Measurements from ENCODE around the gene MRPL49. TPM values are rescaled to one million over a fixed set of nuclear protein-coding genes. Genes with fewer than 3 reads are reported as not detected.

The MRPL49 gene
- total and polyA plus RNA-seq, 2 donors (not counting 3 experiments of a cell fraction or from before 2014, with no cell fraction given): 49.7 to 90.4 TPM

GRCh38 chr11:65095427-65095826 lies 26.7 kb upstream of the MRPL49 start:
- Histone ChIP-seq H3K4me2 (ENCODE audit: insufficient read depth, low read length) (peak overlapping the region; percentile 67), H3K79me2 (ENCODE audit: control insufficient read depth, insufficient read depth, low read length) (peaks cover 8% of the 10 kb centered on the region), H3K27ac (ENCODE audit: insufficient read depth, low read depth, low read length) (no peak overlapping the region), H2AFZ (ENCODE audit: low read depth, low read length) (peak overlapping the region; percentile 99), H3K27me3 (ENCODE audit: control insufficient read depth in 2 of 2, insufficient read depth in 2 of 2, low read length in 2 of 2) (no peaks in the 10 kb centered on the region), H4K20me1 (replicated peaks; ENCODE audit: control insufficient read depth, extremely low read depth, insufficient read depth, low read length) (no peaks in the 10 kb centered on the region), H3K4me1 (ENCODE audit: control insufficient read depth, extremely low read depth, insufficient read depth, low read length) (peaks cover 6% of the 10 kb centered on the region), H3K9ac (replicated peaks; ENCODE audit: extremely low read depth, insufficient read depth, low read length) (no peak overlapping the region), H3K9me3 (replicated peaks; ENCODE audit: control insufficient read depth, insufficient read depth, low read length) (no peaks in the 10 kb centered on the region), H3K36me3 (ENCODE audit: control insufficient read depth in 2 of 2, extremely low read depth in 1 of 2, insufficient read depth in 2 of 2, low read length in 2 of 2) (no peaks in the 10 kb centered on the region), H3K9me1 (replicated peaks; ENCODE audit: control insufficient read depth, extremely low read depth, insufficient read depth, low read length) (no peaks in the 10 kb centered on the region), H3K4me3 (replicated peaks in 1 of 3; ENCODE audit: insufficient read depth in 1 of 3, low read depth in 1 of 3, low read length in 3 of 3) (peak overlapping the region in 1 of 3 experiments; percentile 56)
- POLR2A ChIA-PET: no interaction called here
- dilution Hi-C loops (cut with MboI; ENCODE audit: extremely low pct_ligation_motif_present, low sequenced_read_pairs) (no loop called here), intact Hi-C loops (cut with micrococcal nuclease) (loop anchor here (5.0 kb wide), 1 partner anchor 83 kb away; the partner anchor contains the start of gene ARL2)
- FAIRE-seq: no peak
- no TSS peak for BruUV-seq (replicated peaks)
- CTCF ChIA-PET: interaction anchor here (1.2 to 5.3 kb wide), 2 partner anchors 15 to 16 kb away, joined by 6 to 56 read pairs; partner anchors contain the start of gene TM7SF2
- no peak for DNase-seq (ENCODE audit: low read depth, low spot score)
- TF ChIP-seq FOS (IDR thresholded peaks at IDR 0.05; ENCODE audit: borderline replicate concordance, insufficient read depth, low read length) (no peak), GATA2 (IDR thresholded peaks at IDR 0.05; ENCODE audit: insufficient read depth, insufficient read length, low read depth, low read length) (no peak), MYC (IDR thresholded peaks at IDR 0.05; ENCODE audit: low read depth, low read length) (no peak), JUN (IDR thresholded peaks at IDR 0.05; ENCODE audit: borderline replicate concordance, insufficient read depth, insufficient read length, low read depth) (no peak), EZH2 (IDR thresholded peaks at IDR 0.05; ENCODE audit: borderline replicate concordance, low read depth, low read length, severe bottlenecking) (no peak), CTCF (IDR thresholded peaks at IDR 0.05; ENCODE audit: extremely low read depth in 1 of 2, insufficient read depth in 1 of 2, low read depth in 1 of 2, low read length in 2 of 2) (no peak), POLR2A (IDR thresholded peaks at IDR 0.05; ENCODE audit: low read depth, low read length) (no peak), MAX (IDR thresholded peaks at IDR 0.05; ENCODE audit: insufficient read depth, insufficient read length) (no peak), POLR2AphosphoS5 (IDR thresholded peaks at IDR 0.05; ENCODE audit: insufficient read depth, low read depth, low read length) (no peak)
